HEK293T (cell line): ENCODE data around the gene RPL6.

Source experiments
- CTCF ChIA-PET: fragments of 350-600 bp; formaldehyde crosslinking; extraction: SDS; loops from one replicate; lab custom pipeline; 2021; ENCODE audit warnings: antibody characterized with exemption, inconsistent platforms; lab: Yijun Ruan, JAX
- POLR2A ChIA-PET: fragments of 350-600 bp; formaldehyde crosslinking; extraction: SDS; loops from one replicate; lab custom pipeline; 2020; ENCODE audit warnings: antibody characterized with exemption, inconsistent platforms; lab: Yijun Ruan, JAX
- DNase-seq: peaks from one replicate; pipeline ENCODE4 v3.0.0; 2012; ENCODE audit warnings: mixed read lengths; ENCODE audit errors: extremely low spot score
- ARNT ChIP-seq: fragments of 450-650 bp; IDR thresholded peaks from 2 replicates; pipeline ENCODE4 v1.6.1; 2017; ENCODE audit warnings: mild to moderate bottlenecking
- BHLHE40 ChIP-seq: fragments of 450-650 bp; IDR thresholded peaks from 2 replicates; pipeline ENCODE4 v1.6.1; 2016; ENCODE audit warnings: mild to moderate bottlenecking, moderate library complexity, borderline replicate concordance
- CTBP1 ChIP-seq: fragments of 450-650 bp; IDR thresholded peaks from 2 replicates; pipeline ENCODE4 v1.6.1; 2016; ENCODE audit warnings: borderline replicate concordance
- ELF4 ChIP-seq: fragments of 450-650 bp; IDR thresholded peaks from 2 replicates; pipeline ENCODE4 v1.6.1; 2017; ENCODE audit warnings: antibody characterized with exemption
- FOXA1 ChIP-seq: fragments of 450-650 bp; IDR thresholded peaks from 2 replicates; pipeline ENCODE4 v1.6.1; 2016; ENCODE audit warnings: mild to moderate bottlenecking
- FOXK2 ChIP-seq: fragments of 450-650 bp; IDR thresholded peaks from 2 replicates; pipeline ENCODE4 v1.6.1; 2016; ENCODE audit warnings: mild to moderate bottlenecking
- FOXM1 ChIP-seq: fragments of 450-650 bp; IDR thresholded peaks from 2 replicates; pipeline ENCODE4 v1.6.1; 2017; ENCODE audit warnings: mild to moderate bottlenecking, borderline replicate concordance
- HDGF ChIP-seq: fragments of 450-650 bp; IDR thresholded peaks from 2 replicates; pipeline ENCODE4 v1.6.1; 2017; ENCODE audit warnings: antibody characterized with exemption, borderline replicate concordance
- L3MBTL2 ChIP-seq: fragments of 450-650 bp; conservative IDR thresholded peaks from 2 replicates; pipeline ENCODE4 v1.6.1; 2016; ENCODE audit warnings: mild to moderate bottlenecking
- LEF1 ChIP-seq: fragments of 450-650 bp; IDR thresholded peaks from 2 replicates; pipeline ENCODE4 v1.6.1; 2017; ENCODE audit warnings: mild to moderate bottlenecking, borderline replicate concordance
- NFRKB ChIP-seq: fragments of 450-650 bp; IDR thresholded peaks from 2 replicates; pipeline ENCODE4 v1.6.1; 2016; ENCODE audit warnings: mild to moderate bottlenecking, moderate library complexity
- PKNOX1 ChIP-seq: fragments of 450-650 bp; IDR thresholded peaks from 2 replicates; pipeline ENCODE4 v1.6.1; 2016
- SP1 ChIP-seq: fragments of 450-650 bp; IDR thresholded peaks from 2 replicates; pipeline ENCODE4 v1.6.1; 2017
- SUZ12 ChIP-seq: fragments of 450-650 bp; IDR thresholded peaks from 2 replicates; pipeline ENCODE4 v1.6.1; 2016; ENCODE audit warnings: mild to moderate bottlenecking
- TARDBP ChIP-seq: fragments of 450-650 bp; IDR thresholded peaks from 2 replicates; pipeline ENCODE4 v1.6.1; 2016
- ZNF384 ChIP-seq: fragments of 450-650 bp; IDR thresholded peaks from 2 replicates; pipeline ENCODE4 v1.6.1; 2016

Gene RPL6

GRCh38 chr12:112431965-112432364 is 22.6 kb upstream of the RPL6 start:
- no peak for TF ChIP-seq FOXM1
- TF ChIP-seq SP1, result no peak
- no peak for TF ChIP-seq ELF4
- TF ChIP-seq PKNOX1, result no peak
- no peak for TF ChIP-seq ZNF384
- TF ChIP-seq HDGF, result no peak
- TF ChIP-seq LEF1, result no peak
- TF ChIP-seq BHLHE40, result no peak
- ChIA-PET POLR2A (no interaction called here), CTCF (no interaction called here)
- no peak for DNase-seq

DNA sequence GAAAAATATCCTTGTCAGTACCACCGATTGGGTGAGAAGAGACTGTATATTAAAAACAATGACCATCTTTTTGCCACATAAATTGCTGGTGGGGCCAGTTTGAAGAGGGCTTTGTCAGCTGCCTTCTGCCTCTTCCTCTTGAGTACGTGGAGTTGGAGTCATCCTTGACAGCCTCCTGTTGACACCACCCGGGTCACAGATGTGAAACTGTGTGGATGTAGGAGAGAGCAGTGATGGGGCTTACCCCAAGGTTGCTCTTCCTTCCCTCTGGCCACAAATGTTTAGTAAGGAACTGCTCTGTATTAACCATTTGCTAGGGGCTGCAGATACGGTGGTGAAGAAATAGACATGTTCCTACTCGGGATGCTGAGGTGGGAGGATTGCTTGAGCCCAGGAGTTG is 21.5 kb upstream of the RPL6 start:
- DNase-seq, result no peak
- ChIA-PET CTCF (no interaction called here), POLR2A (no interaction called here)
- no peak for TF ChIP-seq ARNT
- no peak for TF ChIP-seq ZNF384
- no peak for TF ChIP-seq FOXM1

DNA sequence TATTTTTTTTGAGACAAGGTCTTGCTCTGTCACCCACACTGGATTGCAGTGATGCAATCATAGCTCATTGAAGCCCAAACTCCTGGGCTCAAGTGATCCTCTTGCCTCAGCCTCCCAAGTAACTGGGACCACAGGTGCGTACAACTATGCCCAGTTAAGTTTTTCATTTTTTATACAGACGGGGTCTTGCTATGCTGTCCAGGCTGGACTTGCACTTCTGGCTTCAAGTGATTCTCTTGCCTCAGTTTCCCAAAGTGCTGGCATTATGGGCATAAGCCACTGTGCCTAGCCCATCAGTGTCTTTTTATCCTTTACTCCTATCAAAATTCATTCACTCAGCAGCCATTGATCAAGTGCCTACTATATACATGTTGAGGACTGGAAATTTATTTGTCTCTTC is 18.4 kb upstream of the RPL6 start:
- CTCF ChIA-PET, result no interaction called here

GRCh38 chr12:112425582-112426382 is 16.4 kb upstream of the RPL6 start:
- ChIA-PET CTCF (interaction anchor here (0.7 kb wide), 1 partner anchor 15 kb away, joined by 3 read pairs; no protein-coding TSS in a partner anchor), POLR2A (no interaction called here)
- no peak for TF ChIP-seq ARNT
- TF ChIP-seq ELF4, result no peak
- TF ChIP-seq SUZ12, result no peak
- TF ChIP-seq NFRKB, result no peak
- TF ChIP-seq SP1, result no peak
- TF ChIP-seq LEF1, result no peak
- TF ChIP-seq L3MBTL2, result no peak
- no peak for TF ChIP-seq FOXK2
- no peak for TF ChIP-seq BHLHE40
- TF ChIP-seq CTBP1, result no peak
- TF ChIP-seq ZNF384, result no peak
- TF ChIP-seq HDGF, result no peak
- TF ChIP-seq FOXA1, result no peak
- no peak for DNase-seq

More for the DNA sequence above, 18.4 kb upstream of the RPL6 start:
- POLR2A ChIA-PET, result no interaction called here
- TF ChIP-seq CTBP1, result no peak
- TF ChIP-seq L3MBTL2, result no peak
- TF ChIP-seq NFRKB, result no peak
- TF ChIP-seq ZNF384, result no peak
- DNase-seq, result no peak

DNA sequence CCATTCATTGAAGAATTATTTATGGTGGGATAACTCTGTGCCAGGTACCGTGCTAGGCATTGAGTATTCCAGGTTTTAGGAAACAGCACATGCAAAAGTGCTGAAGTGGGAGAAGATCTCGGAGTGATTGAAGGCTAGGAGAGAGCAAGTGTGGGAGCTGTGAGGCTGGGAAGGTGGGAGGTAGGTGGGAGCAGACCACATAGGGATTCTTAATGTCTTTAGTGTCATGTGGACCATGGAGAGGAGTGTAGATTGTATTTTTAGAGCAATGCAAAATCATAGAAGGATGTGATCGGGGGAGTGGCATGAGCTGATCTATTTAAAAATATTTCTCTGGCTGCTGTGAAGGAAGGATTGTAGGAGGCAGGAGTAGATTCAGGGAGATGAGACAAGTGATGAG is 14.7 kb upstream of the RPL6 start:
- CTCF ChIA-PET, result no interaction called here
- DNase-seq, result no peak
- TF ChIP-seq PKNOX1 (no peak), L3MBTL2 (no peak), BHLHE40 (no peak), TARDBP (no peak), FOXM1 (no peak), HDGF (no peak), ZNF384 (no peak), CTBP1 (no peak), NFRKB (no peak), ELF4 (no peak), FOXA1 (no peak), SP1 (no peak), LEF1 (no peak), ARNT (no peak), SUZ12 (no peak)
- POLR2A ChIA-PET, result no interaction called here

- no peak for TF ChIP-seq CTBP1
- POLR2A ChIA-PET, result no interaction called here
- CTCF ChIA-PET, result no interaction called here
- no peak for DNase-seq
Measured at GRCh38 chr12:112422531-112422930, 13.1 kb upstream of the RPL6 start.

DNA sequence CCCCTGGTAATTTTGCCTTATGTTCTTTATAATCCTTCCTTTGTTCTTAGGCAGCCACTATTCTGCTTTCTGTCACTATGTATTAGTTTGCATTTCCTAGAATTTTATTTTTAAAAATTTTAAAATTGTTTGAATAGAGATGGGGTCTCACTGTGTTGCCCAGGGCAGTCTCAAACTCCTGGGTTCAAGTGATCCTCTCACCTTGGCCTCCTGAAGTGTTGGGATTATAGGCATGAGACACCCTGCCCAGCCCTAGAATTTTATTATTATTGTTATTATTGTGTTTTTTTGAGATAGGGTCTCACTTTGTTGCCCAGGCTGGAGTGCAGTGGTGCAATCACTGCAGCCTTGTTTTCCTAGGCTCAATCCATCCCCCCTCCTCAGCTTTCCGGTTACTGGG is 12.0 kb upstream of the RPL6 start:
- TF ChIP-seq CTBP1 (no peak), ZNF384 (no peak), TARDBP (no peak), ELF4 (no peak), FOXK2 (no peak), PKNOX1 (no peak), FOXA1 (no peak), NFRKB (no peak), FOXM1 (no peak), SUZ12 (no peak), LEF1 (no peak), L3MBTL2 (no peak)
- CTCF ChIA-PET, result no interaction called here
- DNase-seq, result no peak
- POLR2A ChIA-PET, result interaction anchor here (1.5 kb wide), 1 partner anchor 11 kb away, joined by 3 read pairs; no protein-coding TSS in a partner anchor
